Transverse colon (tissue), 4 donors: ENCODE results near the gene MON1A. TPM values are rescaled to one million over a fixed set of nuclear protein-coding genes. Genes with fewer than 3 reads are reported as not detected.

Experiments
- DNase-seq: peaks from one replicate; pipeline ENCODE4 v3.0.0-alpha.2; 2019
- H3K27ac ChIP-seq, 4 donors: fragments of 200-600 bp; sonication (generic); 2 replicates each; pipeline ENCODE4 v1.5.1; 2016 to 2018; ENCODE audit warnings: inconsistent platforms in 4 of 4
- H3K27me3 ChIP-seq: fragments of 200-600 bp; sonication (generic); 2 replicates; pipeline ENCODE4 v1.5.1; 2017; ENCODE audit warnings: inconsistent platforms
- H3K36me3 ChIP-seq, 4 donors: fragments of 200-600 bp; sonication (generic); 2 replicates each; pipeline ENCODE4 v1.5.1; 2017 to 2019; ENCODE audit warnings: inconsistent platforms in 4 of 4
- H3K4me1 ChIP-seq, 4 donors: fragments of 200-600 bp; sonication (generic); 2 replicates each; pipeline ENCODE4 v1.5.1; 2017 to 2020; ENCODE audit warnings: inconsistent platforms in 4 of 4
- H3K4me3 ChIP-seq, 4 donors: fragments of 200-600 bp; sonication (generic); 1 replicate in 1 of 4; 2 replicates in 3 of 4; pipeline versions ENCODE4 v1.5.1 to v1.6.1; 2017 to 2019; ENCODE audit warnings: inconsistent platforms in 4 of 4
- H3K9me3 ChIP-seq, 2 donors: fragments of 200-600 bp; sonication (generic); 2 replicates each; pipeline ENCODE4 v1.5.1; 2017 to 2019; ENCODE audit warnings: inconsistent platforms in 2 of 2
- EP300 ChIP-seq: sonication (generic); formaldehyde crosslinking; IDR thresholded peaks from one replicate; pipeline ENCODE4 v1.6.1; 2017; ENCODE audit warnings: antibody characterized with exemption, low read depth
- POLR2A ChIP-seq: fragments of 450-650 bp; IDR thresholded peaks from one replicate; pipeline ENCODE4 v1.6.1; 2016; ENCODE audit warnings: antibody characterized with exemption, mild to moderate bottlenecking, moderate library complexity
- POLR2AphosphoS5 ChIP-seq, 3 donors: sonication (generic); formaldehyde crosslinking; IDR thresholded peaks; one replicate each; pipeline ENCODE4 v1.6.1; 2016; ENCODE audit warnings: antibody characterized with exemption in 3 of 3
- WGBS, 2 donors: methylation state at CpG; one replicate each; pipeline ENCODE4 v1.1.5; 2018; ENCODE audit warnings: low coverage in 1 of 2; 5-methylcytosine and 5-hydroxymethylcytosine counted together
- in situ Hi-C, 4 donors: fragments of 200-750 bp; cut with MboI; loops; one replicate each; pipeline versions ENCODE4 v1.15.0 to v1.15.1; 2017; ENCODE audit warnings: low sequenced_read_pairs in 3 of 4, low pct_ligation_motif_present in 1 of 4, low pct_unique_long_range_greater_than_20kb in 1 of 4
- intact Hi-C: fragments of 100-400 bp; cut with DNase I; formaldehyde crosslinking; loops from one replicate; pipeline ENCODE4 v1.15.1; 2023; ENCODE audit warnings: low total_unique reads
- small RNA-seq, 4 donors: library from RNA; depleted of rRNA; stranded (forward); fragments of <200 nt; gene quantifications; one replicate each; pipeline ENCODE3, GENCODE V24; 2016
- total RNA-seq, 4 donors: library from RNA; depleted of rRNA; stranded (reverse); fragments of >200 nt; gene quantifications; one replicate each; pipeline ENCODE4 v1.1.0, GENCODE V29; 2016
- TF ChIP-seq, protein P1 (sequence below), 5 experiments: fragments of 200-600 bp in 3 of 5; fragments of 450-650 bp in 2 of 5; sonication (generic) in 3 of 5; IDR thresholded peaks; 1 replicate in 2 of 5; 2 replicates in 3 of 5; pipeline ENCODE4 v1.5.1; 2016 to 2017; ENCODE audit warnings: antibody characterized with exemption in 5 of 5, inconsistent platforms in 3 of 5, mild to moderate bottlenecking in 2 of 5, moderate library complexity in 1 of 5

Gene MON1A
- total RNA-seq, 4 donors from 2014 or later = 0.80 to 10.5 (median 8.7) TPM

DNA sequence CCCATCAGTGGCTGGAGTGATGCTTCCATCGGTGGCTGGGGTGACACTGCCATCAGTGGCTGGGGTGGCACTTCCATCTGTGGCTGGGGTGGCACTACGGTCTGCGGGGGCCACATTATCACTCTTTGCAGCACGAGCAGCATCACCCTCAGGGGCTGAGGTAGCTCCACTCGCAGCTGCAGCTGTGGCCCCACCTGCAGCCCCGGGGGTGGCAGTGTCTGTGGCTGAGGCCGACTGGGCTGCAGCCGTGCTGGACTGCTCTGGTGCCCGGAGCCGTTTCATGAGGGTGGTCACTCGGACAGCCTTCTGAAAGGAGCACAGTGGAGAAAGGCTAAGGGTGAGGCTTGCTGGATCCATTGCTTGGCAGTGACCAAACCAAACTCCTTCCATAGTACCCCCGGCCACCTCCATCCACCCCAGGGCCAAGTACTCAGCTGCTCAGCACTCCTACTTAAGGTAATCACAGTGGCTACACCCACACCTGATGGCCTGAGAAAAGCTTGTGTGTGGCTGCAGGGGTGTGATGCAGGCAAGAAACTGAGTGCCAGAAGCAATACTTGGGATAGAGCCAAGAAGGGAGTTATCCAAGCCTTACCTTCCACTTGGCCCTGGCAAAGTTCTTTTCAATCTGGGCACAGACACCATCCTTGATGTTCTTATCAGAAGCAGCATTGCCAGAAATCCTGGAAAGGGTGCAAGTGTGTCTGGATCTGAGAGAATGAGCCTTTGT is 69.9 kb downstream of the MON1A start:
- Histone ChIP-seq H3K4me3 (no peak overlapping the region), H3K27me3 (peaks cover 7% of the 10 kb centered on the region), H3K27ac (no peak overlapping the region), H3K9me3 (no peaks in the 10 kb centered on the region), H3K4me1 (peaks cover 6 to 14% (median 9%) of the 10 kb centered on the region in 4 donors), H3K36me3 (no peaks in the 10 kb centered on the region)
- DNase-seq = no peak
- 89% methylated on average over 11 of the region's 12 CpGs; no CpG with 5 or more reads in 1 of the 2 donors for WGBS, 2 donors
- TF ChIP-seq POLR2A (no peak), POLR2AphosphoS5 (IDR thresholded peaks at IDR 0.05) (no peak), EP300 (no peak)
- TF ChIP-seq, protein P1, sequence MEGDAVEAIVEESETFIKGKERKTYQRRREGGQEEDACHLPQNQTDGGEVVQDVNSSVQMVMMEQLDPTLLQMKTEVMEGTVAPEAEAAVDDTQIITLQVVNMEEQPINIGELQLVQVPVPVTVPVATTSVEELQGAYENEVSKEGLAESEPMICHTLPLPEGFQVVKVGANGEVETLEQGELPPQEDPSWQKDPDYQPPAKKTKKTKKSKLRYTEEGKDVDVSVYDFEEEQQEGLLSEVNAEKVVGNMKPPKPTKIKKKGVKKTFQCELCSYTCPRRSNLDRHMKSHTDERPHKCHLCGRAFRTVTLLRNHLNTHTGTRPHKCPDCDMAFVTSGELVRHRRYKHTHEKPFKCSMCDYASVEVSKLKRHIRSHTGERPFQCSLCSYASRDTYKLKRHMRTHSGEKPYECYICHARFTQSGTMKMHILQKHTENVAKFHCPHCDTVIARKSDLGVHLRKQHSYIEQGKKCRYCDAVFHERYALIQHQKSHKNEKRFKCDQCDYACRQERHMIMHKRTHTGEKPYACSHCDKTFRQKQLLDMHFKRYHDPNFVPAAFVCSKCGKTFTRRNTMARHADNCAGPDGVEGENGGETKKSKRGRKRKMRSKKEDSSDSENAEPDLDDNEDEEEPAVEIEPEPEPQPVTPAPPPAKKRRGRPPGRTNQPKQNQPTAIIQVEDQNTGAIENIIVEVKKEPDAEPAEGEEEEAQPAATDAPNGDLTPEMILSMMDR (IDR thresholded peaks at IDR 0.05) = no peak
- in situ Hi-C loops (no loop called here), intact Hi-C loops (no loop called here)

Small RNA genes within 50 kb of the gene (small RNA-seq; reads per million reads assigned to genes)
- 0 reads per million in 4 donors for gene RN7SL217P

Other genes with a start within 250 kb of the MON1A start
- 100 to 1,000 TPM in 1 of 4 donors, 10 to 100 TPM in 3; 12.2 to 116 (median 15.1) TPM for gene MST1, start 240.3 kb downstream of the MON1A start, total RNA-seq
- gene RNF123, start 240.3 kb downstream of the MON1A start, total RNA-seq = 10 to 100 TPM; 34.6 to 99.5 (median 52.1) TPM
- under 1 TPM in 2 of 4 donors, not detected in 2; 0.68 to 0.79 TPM for gene AMIGO3, start 210.1 kb downstream of the MON1A start, total RNA-seq
- 10 to 100 TPM; 37.2 to 53.9 (median 44.2) TPM for gene GMPPB, start 205.9 kb downstream of the MON1A start, total RNA-seq
- gene IP6K1, start 143.3 kb downstream of the MON1A start, total RNA-seq = 10 to 100 TPM; 20.5 to 40.7 (median 39.7) TPM
- gene CDHR4, start 129.9 kb downstream of the MON1A start, total RNA-seq = not detected
- gene INKA1, start 126.5 kb downstream of the MON1A start, total RNA-seq = 1 to 10 TPM in 2 of 4 donors, not detected in 2; 1.4 to 1.5 TPM
- 100 to 1,000 TPM in 1 of 4 donors, 10 to 100 TPM in 3; 77.5 to 112 (median 94.0) TPM for gene UBA7, start 115.9 kb downstream of the MON1A start, total RNA-seq
- 1 to 10 TPM; 1.2 to 1.7 (median 1.6) TPM for gene TRAIP, start 73.2 kb downstream of the MON1A start, total RNA-seq
- gene CAMKV, start 59.9 kb downstream of the MON1A start, total RNA-seq = under 1 TPM in 1 of 4 donors, not detected in 3; 0.14 TPM
- 100 to 1,000 TPM in 3 of 4 donors, 10 to 100 TPM in 1; 92.8 to 323 (median 138) TPM for gene MST1R, start 25.9 kb downstream of the MON1A start, total RNA-seq
- gene RBM6, start 10.3 kb upstream of the MON1A start, total RNA-seq = 100 to 1,000 TPM in 3 of 4 donors, 10 to 100 TPM in 1; 89.7 to 256 (median 152) TPM
- gene RBM5, start 159.1 kb upstream of the MON1A start, total RNA-seq = 100 to 1,000 TPM; 238 to 391 (median 304) TPM
- 10 to 100 TPM in 1 of 4 donors, 1 to 10 TPM in 3; 1.9 to 30.6 (median 3.8) TPM for gene SEMA3F, start 225.5 kb upstream of the MON1A start, total RNA-seq